ENCODE data around the gene NFIA.

The NFIA gene

GRCh38 chr1:61082311-61083012 is at the start of gene NFIA:
Gene NFIA, plus strand, starts transcription at chr1:61082561.
- DNase-seq: no peak

- no peak for DNase-seq
Observed at GRCh38 chr1:61035880-61036279, 46.5 kb upstream of the NFIA start.

DNA sequence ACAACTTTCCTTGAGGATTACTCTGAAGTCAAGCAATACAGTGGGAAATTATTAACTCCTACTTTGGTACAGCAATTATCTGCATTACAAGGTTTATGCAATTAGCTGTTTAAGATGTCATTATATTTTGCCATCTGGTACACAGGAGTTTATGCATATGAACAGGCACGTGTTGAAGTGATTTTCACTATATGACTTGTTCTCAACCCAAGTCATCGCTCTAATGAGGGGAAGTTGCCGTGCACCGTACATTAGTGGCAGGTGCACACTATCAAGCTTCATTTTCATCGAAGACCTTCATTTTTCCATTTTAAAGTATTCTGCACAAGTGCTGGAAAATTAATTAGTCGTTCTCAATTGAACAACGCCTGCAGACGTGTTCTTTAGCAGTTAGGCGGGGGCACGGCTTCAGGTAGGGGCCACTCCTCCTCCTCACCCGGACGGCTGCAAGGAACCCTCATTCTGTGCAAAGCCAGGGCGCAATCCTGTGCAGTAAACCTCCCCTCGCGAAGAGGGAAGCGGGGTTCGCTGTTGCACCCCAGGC is 39.8 kb upstream of the NFIA start:
- DNase-seq: no peak

GRCh38 chr1:61043010-61043820 is 39.1 kb upstream of the NFIA start:
- DNase-seq: no peak

GRCh38 chr1:61046434-61046833 is 35.9 kb upstream of the NFIA start:
- DNase-seq: no peak

GRCh38 chr1:61047061-61047460 is 35.3 kb upstream of the NFIA start:
- DNase-seq: no peak

GRCh38 chr1:61049850-61050540 is 32.4 kb upstream of the NFIA start:
- no peak for DNase-seq

- DNase-seq: no peak
Observed at GRCh38 chr1:61050541-61051442, 31.6 kb upstream of the NFIA start.

DNA sequence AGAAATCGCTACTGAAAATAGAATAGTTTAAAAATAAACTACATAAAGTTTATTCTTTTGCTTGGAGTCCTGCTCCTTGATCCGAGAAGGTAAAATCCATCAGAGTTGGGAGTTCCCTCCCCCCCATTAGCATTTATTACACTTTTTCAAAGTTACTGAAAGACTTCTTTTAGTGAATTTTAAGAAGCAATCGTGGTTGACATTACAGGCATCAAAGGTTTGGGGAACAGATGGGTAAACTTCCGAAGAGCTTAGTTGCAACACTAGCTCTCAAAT is 31.0 kb upstream of the NFIA start:
- DNase-seq: no peak

GRCh38 chr1:61051719-61052394 is 30.5 kb upstream of the NFIA start:
- no peak for DNase-seq

DNA sequence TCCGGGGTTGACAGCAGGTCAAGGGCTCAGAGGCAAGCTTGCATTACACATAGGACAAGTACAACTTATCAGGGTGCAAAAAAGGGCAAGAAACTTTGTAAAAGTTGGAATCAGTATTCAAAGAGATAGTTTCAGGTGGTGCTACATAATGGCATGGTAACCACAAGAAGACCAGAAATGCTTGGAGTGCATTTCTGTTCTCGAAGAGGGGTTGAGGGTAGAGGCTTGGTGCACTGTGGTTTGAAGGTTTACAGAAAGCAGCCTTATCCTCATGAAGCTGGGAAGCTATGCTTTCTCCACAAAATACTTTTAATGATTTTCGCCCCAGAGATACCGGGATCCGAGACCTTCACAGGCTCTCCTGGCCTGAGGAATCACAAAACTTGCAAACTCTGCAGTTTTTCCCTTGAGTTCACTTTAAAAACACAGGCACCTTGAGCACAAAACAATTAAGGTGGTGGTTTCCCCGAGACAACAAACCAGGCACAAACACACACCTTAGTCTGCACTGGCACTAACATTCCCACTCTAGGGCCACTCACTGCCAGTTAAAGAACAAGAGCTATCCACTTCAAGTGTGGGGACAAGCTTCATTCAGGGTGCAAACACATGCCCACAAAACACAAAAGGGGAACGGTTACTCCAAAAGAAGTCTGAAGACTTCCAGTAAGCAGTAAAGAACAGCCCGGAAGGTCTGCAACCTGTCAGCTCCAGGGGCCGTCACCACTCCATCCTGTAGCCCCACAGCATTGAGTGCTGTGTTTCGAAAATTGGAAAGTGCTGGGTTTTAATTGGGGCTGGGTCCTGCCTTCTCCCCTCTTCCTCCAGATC is 29.8 kb upstream of the NFIA start:
- no peak for DNase-seq

DNA sequence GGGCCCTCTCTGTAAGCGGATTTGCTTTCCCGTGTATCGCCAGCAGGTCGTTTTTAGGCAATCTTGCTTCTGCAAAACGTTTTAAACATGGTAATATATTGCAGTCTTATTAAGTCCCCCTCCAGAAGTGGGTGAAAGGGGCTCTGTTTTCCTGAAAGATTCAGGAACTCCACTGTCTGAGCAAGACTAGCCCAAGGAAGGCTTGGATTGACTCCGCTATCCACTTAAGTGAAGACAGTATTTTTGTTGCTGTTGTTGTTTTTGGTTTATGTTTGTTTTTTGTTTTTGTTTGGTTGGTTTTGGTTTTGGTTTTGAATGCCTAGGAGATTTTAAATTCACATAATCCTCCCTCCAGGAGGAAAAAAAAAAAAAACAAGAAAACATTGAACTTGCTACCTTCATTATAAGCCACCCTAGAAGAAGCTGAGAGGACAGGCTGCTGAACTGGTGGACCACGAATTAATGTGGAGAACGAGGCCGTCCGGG is 29.1 kb upstream of the NFIA start:
- DNase-seq: no peak

DNA sequence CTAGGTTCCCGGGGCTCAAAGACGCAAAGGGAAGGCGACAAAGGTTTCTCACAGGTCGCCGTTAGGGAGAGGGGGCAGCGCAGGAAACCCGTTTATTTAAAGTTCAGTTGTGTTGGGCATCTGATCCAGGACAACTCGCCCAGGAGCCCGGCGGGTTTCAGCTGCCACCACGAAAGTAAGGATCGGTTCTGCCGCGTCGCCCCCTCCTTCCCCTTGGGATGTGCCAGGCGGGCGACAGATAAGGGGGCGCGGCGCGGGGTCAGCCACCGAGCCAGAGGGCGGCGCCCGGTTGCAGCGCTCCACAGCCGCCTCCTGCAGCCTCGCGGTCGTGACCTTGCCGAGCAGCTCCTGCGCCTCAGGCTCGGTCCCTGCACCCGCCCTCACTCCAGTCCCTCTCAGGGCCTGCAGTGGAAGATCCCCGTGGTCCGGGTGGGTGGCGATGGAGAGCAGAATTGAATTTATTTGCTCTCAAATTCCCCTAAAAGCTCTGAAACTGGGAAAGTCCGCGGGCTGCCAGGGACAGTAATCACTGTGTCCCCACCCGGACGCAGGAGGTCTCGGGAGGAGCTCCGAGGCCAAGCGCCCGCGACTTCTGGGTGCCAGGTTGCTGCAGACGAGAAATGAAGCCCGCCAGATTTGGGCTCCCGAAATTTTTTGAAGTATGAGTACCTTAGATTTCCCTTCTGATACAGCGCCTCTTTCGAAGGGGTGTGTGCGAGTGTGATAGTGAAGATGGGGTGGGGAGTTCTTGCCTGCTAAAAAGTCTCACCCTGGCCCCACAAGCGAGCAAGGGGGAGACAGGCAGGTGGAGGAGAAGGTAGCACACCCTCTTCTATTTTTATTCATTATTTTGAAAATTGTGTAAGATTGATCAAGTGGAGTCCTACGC is 28.4 kb upstream of the NFIA start:
- DNase-seq: no peak

- DNase-seq: no peak
Observed at GRCh38 chr1:61054601-61054993, 27.8 kb upstream of the NFIA start.

- no peak for DNase-seq
Observed at GRCh38 chr1:61055110-61055614, 27.2 kb upstream of the NFIA start.

GRCh38 chr1:61056196-61056572 is 26.2 kb upstream of the NFIA start:
- DNase-seq: no peak

- no peak for DNase-seq
Observed at GRCh38 chr1:61056573-61057439, 25.6 kb upstream of the NFIA start.

DNA sequence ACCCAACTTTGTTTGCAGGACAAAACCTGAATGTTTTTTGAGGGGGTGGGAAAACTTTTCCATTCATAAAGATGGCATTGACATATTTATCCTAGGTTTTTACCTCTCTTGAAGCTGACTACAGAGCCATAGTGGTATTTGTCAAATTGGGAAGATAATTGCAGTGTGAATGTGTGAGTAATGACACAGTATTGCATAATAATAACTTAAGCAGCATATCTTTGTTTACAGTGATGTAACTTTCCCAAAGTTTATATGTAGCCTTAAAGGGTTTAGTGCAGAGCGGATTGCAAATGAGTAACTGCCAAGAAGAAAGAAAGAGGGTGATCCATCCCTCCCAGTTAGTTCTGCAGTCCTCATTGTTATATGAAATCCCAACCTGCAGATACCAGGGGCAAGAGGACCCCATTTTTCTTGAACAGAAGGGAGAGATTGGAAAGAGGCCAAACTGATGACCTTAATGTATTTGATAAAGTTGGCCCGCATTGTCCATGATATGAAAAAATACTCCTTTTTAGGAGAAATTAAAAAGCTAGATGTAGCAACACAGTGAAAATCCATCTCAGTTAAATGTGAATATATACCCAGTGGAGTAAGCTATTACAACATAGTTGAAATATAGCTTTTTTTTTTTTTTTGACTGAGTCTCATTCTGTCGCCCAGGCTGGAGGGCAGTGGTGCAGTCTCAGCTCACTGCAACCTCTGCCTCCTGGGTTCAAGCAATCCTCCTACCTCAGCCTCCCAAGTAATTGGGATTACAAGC is 23.7 kb upstream of the NFIA start:
- no peak for DNase-seq

Measured in NCI-H1417 treated with DMSO at 0.1 percent for 48 hours (cell line).